Activated T-cell treated with anti-CD3 and anti-CD28 coated beads, Interleukin-2, amount 50 U/mL, for 24 hours (primary cell): ENCODE data around the gene ITIH2.
"Not testable (repeated sequence)": the region's sequence is repeated elsewhere in the genome, so short reads cannot be mapped to it uniquely, and the experiment has no call there.

ENCODE experiments used
- DNase-seq: peaks from one replicate; pipeline ENCODE4 v3.0.0-alpha.2; 2020
- H3K27ac Mint-ChIP-seq: 2 replicates; pipeline ENCODE4 v1.8.0; 2020; ENCODE audit warnings: mild to moderate bottlenecking, mixed read lengths
- H3K27me3 Mint-ChIP-seq: 2 replicates; pipeline ENCODE4 v1.8.0; 2020; ENCODE audit warnings: mixed read lengths
- H3K36me3 Mint-ChIP-seq: 2 replicates; pipeline ENCODE4 v1.8.0; 2020; ENCODE audit warnings: low read depth, mixed read lengths
- H3K4me1 Mint-ChIP-seq: 2 replicates; pipeline ENCODE4 v1.8.0; 2020; ENCODE audit warnings: low read depth, mixed read lengths
- H3K4me3 Mint-ChIP-seq: 2 replicates; pipeline ENCODE4 v1.8.0; 2020; ENCODE audit warnings: mild to moderate bottlenecking, moderate library complexity, mixed read lengths
- H3K9me3 Mint-ChIP-seq: 2 replicates; pipeline ENCODE4 v1.8.0; 2020; ENCODE audit warnings: mixed read lengths

The ITIH2 gene

GRCh38 chr10:7703140-7703539 is at the start of gene ITIH2:
Gene ITIH2, plus strand, starts transcription at chr10:7703316. Its CDS starts 119 bp downstream, at chr10:7703435.
- Mint-ChIP-seq H3K4me1 (no peaks in the 10 kb centered on the region), H3K27ac (no peak within 1 kb of the TSS), H3K36me3 (no peaks in the 10 kb centered on the region), H3K9me3 (no peaks in the 10 kb centered on the region), H3K4me3 (no peak within 1 kb of the TSS), H3K27me3 (peaks cover 59% of the 10 kb centered on the region)
- DNase-seq = no peak

GRCh38 chr10:7657079-7657478 is 46.0 kb upstream of the ITIH2 start:
- H3K9me3 Mint-ChIP-seq, H3K4me3 Mint-ChIP-seq, H3K4me1 Mint-ChIP-seq, DNase-seq, H3K36me3 Mint-ChIP-seq, H3K27ac Mint-ChIP-seq: not testable (repeated sequence)
- H3K27me3 Mint-ChIP-seq = peaks cover 38% of the 10 kb centered on the region

- DNase-seq = no peak
- no peak overlapping the region for H3K4me3 Mint-ChIP-seq
- H3K9me3 Mint-ChIP-seq = no peaks in the 10 kb centered on the region
- no peak overlapping the region for H3K27ac Mint-ChIP-seq
- no peaks in the 10 kb centered on the region for H3K36me3 Mint-ChIP-seq
- H3K4me1 Mint-ChIP-seq = no peaks in the 10 kb centered on the region
- peaks cover 42% of the 10 kb centered on the region for H3K27me3 Mint-ChIP-seq
Measured at GRCh38 chr10:7657552-7657951, 45.6 kb upstream of the ITIH2 start.

GRCh38 chr10:7659560-7659959 is 43.6 kb upstream of the ITIH2 start:
- Mint-ChIP-seq H3K27me3 (peaks cover 53% of the 10 kb centered on the region), H3K4me1 (no peaks in the 10 kb centered on the region), H3K27ac (no peak overlapping the region), H3K9me3 (no peaks in the 10 kb centered on the region), H3K36me3 (no peaks in the 10 kb centered on the region), H3K4me3 (no peak overlapping the region)
- no peak for DNase-seq

- H3K36me3 Mint-ChIP-seq = no peaks in the 10 kb centered on the region
- no peaks in the 10 kb centered on the region for H3K9me3 Mint-ChIP-seq
- no peak overlapping the region for H3K4me3 Mint-ChIP-seq
- peaks cover 10% of the 10 kb centered on the region for H3K4me1 Mint-ChIP-seq
- peaks cover 69% of the 10 kb centered on the region for H3K27me3 Mint-ChIP-seq
- H3K27ac Mint-ChIP-seq = no peak overlapping the region
- no peak for DNase-seq
Measured at GRCh38 chr10:7662522-7662921, 40.6 kb upstream of the ITIH2 start.

- DNase-seq = no peak
- Mint-ChIP-seq H3K36me3 (no peaks in the 10 kb centered on the region), H3K9me3 (no peaks in the 10 kb centered on the region), H3K4me3 (no peak overlapping the region), H3K27ac (no peak overlapping the region), H3K27me3 (peaks cover 78% of the 10 kb centered on the region), H3K4me1 (peaks cover 13% of the 10 kb centered on the region)
Measured at GRCh38 chr10:7664707-7665106, 38.4 kb upstream of the ITIH2 start.

GRCh38 chr10:7665767-7666166 is 37.3 kb upstream of the ITIH2 start:
- Mint-ChIP-seq H3K4me1 (peaks cover 13% of the 10 kb centered on the region), H3K36me3 (no peaks in the 10 kb centered on the region), H3K4me3 (peak overlapping the region; percentile 66), H3K27ac (no peak overlapping the region), H3K27me3 (peaks cover 77% of the 10 kb centered on the region), H3K9me3 (no peaks in the 10 kb centered on the region)
- DNase-seq = no peak

- DNase-seq = peak; percentile 36
- no peaks in the 10 kb centered on the region for H3K9me3 Mint-ChIP-seq
- H3K36me3 Mint-ChIP-seq = no peaks in the 10 kb centered on the region
- H3K27ac Mint-ChIP-seq = no peak within 1 kb of the TSS
- peak within 1 kb of the TSS; percentile 66 for H3K4me3 Mint-ChIP-seq
- peaks cover 13% of the 10 kb centered on the region for H3K4me1 Mint-ChIP-seq
- H3K27me3 Mint-ChIP-seq = peaks cover 75% of the 10 kb centered on the region
Measured at GRCh38 chr10:7666253-7667023, 36.7 kb upstream of the ITIH2 start, which contains the start of gene ITIH5. Gene ITIH5, minus strand, starts transcription at chr10:7666966. Its CDS starts 74 bp downstream, at chr10:7666892.

GRCh38 chr10:7667262-7668141 is 35.6 kb upstream of the ITIH2 start:
- Mint-ChIP-seq H3K36me3 (no peaks in the 10 kb centered on the region), H3K27ac (no peak overlapping the region), H3K9me3 (no peaks in the 10 kb centered on the region), H3K4me1 (peaks cover 13% of the 10 kb centered on the region), H3K27me3 (peaks cover 74% of the 10 kb centered on the region), H3K4me3 (peak overlapping the region; percentile 63)
- no peak for DNase-seq

- Mint-ChIP-seq H3K9me3 (no peaks in the 10 kb centered on the region), H3K36me3 (no peaks in the 10 kb centered on the region), H3K4me3 (no peak overlapping the region), H3K27ac (no peak overlapping the region), H3K27me3 (peaks cover 74% of the 10 kb centered on the region), H3K4me1 (peaks cover 13% of the 10 kb centered on the region)
- DNase-seq = no peak
Measured at GRCh38 chr10:7670157-7670556, 33.0 kb upstream of the ITIH2 start.

GRCh38 chr10:7672341-7673134 is 30.6 kb upstream of the ITIH2 start:
- Mint-ChIP-seq H3K9me3 (no peaks in the 10 kb centered on the region), H3K27ac (no peak overlapping the region), H3K4me1 (peaks cover 3% of the 10 kb centered on the region), H3K36me3 (no peaks in the 10 kb centered on the region), H3K4me3 (no peak overlapping the region), H3K27me3 (peaks cover 76% of the 10 kb centered on the region)
- no peak for DNase-seq

- H3K27me3 Mint-ChIP-seq = peaks cover 29% of the 10 kb centered on the region
- no peak overlapping the region for H3K27ac Mint-ChIP-seq
- H3K4me1 Mint-ChIP-seq = no peaks in the 10 kb centered on the region
Measured at GRCh38 chr10:7679256-7679655, 23.9 kb upstream of the ITIH2 start.

GRCh38 chr10:7680078-7680477 is 23.0 kb upstream of the ITIH2 start:
- not testable (repeated sequence) for DNase-seq, H3K36me3 Mint-ChIP-seq
- H3K9me3 Mint-ChIP-seq = peaks cover 11% of the 10 kb centered on the region

More at GRCh38 chr10:7679256-7679655, 23.9 kb upstream of the ITIH2 start:
- Mint-ChIP-seq H3K9me3 (peaks cover 11% of the 10 kb centered on the region), H3K4me3 (no peak overlapping the region), H3K36me3 (no peaks in the 10 kb centered on the region)
- no peak for DNase-seq

More at GRCh38 chr10:7680078-7680477, 23.0 kb upstream of the ITIH2 start:
- peaks cover 24% of the 10 kb centered on the region for H3K27me3 Mint-ChIP-seq
- not testable (repeated sequence) for H3K4me1 Mint-ChIP-seq, H3K27ac Mint-ChIP-seq, H3K4me3 Mint-ChIP-seq
